ENCODE results near the gene KANSL1.

DNA sequence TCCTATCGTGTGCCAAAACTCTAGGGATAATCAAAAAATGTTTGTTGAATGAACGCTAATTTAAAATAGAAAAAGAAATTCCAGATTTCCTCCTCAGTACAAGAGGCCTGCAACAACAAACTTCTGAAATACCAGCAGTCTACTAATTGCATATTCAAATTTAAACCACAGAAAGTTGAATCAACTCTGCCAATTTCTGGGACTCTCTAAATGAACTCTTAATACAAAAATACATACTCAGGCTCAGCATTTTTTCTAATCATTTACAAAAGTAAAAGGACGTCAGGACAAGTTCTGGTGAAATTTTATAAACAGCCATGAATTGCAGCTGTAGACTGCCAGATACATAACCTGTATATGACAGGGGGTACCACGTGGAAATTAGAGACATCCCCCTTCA lies 49.0 kb downstream of the KANSL1 start:
- TF ChIP-seq MAZ (IDR thresholded peaks at IDR 0.05; ENCODE audit: borderline replicate concordance, low read depth, low read length) = no peak
- no peak for TF ChIP-seq POLR2A (IDR thresholded peaks at IDR 0.05; ENCODE audit: low read depth, low read length)
- no peak for TF ChIP-seq RAD21 (IDR thresholded peaks at IDR 0.05; ENCODE audit: low read length)
- TF ChIP-seq, protein P1, sequence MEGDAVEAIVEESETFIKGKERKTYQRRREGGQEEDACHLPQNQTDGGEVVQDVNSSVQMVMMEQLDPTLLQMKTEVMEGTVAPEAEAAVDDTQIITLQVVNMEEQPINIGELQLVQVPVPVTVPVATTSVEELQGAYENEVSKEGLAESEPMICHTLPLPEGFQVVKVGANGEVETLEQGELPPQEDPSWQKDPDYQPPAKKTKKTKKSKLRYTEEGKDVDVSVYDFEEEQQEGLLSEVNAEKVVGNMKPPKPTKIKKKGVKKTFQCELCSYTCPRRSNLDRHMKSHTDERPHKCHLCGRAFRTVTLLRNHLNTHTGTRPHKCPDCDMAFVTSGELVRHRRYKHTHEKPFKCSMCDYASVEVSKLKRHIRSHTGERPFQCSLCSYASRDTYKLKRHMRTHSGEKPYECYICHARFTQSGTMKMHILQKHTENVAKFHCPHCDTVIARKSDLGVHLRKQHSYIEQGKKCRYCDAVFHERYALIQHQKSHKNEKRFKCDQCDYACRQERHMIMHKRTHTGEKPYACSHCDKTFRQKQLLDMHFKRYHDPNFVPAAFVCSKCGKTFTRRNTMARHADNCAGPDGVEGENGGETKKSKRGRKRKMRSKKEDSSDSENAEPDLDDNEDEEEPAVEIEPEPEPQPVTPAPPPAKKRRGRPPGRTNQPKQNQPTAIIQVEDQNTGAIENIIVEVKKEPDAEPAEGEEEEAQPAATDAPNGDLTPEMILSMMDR (conservative IDR thresholded peaks at IDR 0.05; ENCODE audit: low read depth, low read length) = no peak
- TF ChIP-seq, protein P2, sequence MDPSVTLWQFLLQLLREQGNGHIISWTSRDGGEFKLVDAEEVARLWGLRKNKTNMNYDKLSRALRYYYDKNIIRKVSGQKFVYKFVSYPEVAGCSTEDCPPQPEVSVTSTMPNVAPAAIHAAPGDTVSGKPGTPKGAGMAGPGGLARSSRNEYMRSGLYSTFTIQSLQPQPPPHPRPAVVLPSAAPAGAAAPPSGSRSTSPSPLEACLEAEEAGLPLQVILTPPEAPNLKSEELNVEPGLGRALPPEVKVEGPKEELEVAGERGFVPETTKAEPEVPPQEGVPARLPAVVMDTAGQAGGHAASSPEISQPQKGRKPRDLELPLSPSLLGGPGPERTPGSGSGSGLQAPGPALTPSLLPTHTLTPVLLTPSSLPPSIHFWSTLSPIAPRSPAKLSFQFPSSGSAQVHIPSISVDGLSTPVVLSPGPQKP (IDR thresholded peaks at IDR 0.05; ENCODE audit: borderline replicate concordance, low read depth, low read length) = no peak
- no peak for TF ChIP-seq RFX5 (IDR thresholded peaks at IDR 0.05; ENCODE audit: low read depth, low read length)

Data from IMR-90 (cell line).